B cell (primary cell): ENCODE results near the gene CFAP73. TPM values are rescaled to one million over a fixed set of nuclear protein-coding genes. Genes with fewer than 3 reads are reported as not detected.

ENCODE experiments used
- ATAC-seq: fragments of 200-7000 bp; cut with Tn5 transposase; one replicate; pipeline ENCODE4 v1.10.0; 2021; ENCODE audit warnings: low read depth, mild to moderate bottlenecking, moderate number of reproducible peaks, moderate library complexity
- CTCF ChIA-PET: fragments of 350-600 bp; sonication (Branson Sonifier 250); formaldehyde crosslinking; loops from one replicate; lab custom pipeline; 2021; ENCODE audit warnings: antibody characterized with exemption, inconsistent platforms; lab: Charles Lee
- POLR2A ChIA-PET: fragments of 350-600 bp; sonication (Branson Sonifier 250); formaldehyde crosslinking; loops from one replicate; lab custom pipeline; 2021; ENCODE audit warnings: antibody characterized with exemption; lab: Charles Lee
- DNase-seq: peaks from one replicate; pipeline ENCODE4 v3.0.0; 2013
- H2AFZ ChIP-seq: 2 replicates; pipeline ENCODE4 v1.6.1; 2012; ENCODE audit warnings: mild to moderate bottlenecking, low read depth, low read length; ENCODE audit not compliant: insufficient read depth, poor library complexity, severe bottlenecking
- H3K27ac ChIP-seq, 2 donors: 1 replicate in 1 of 2; 2 replicates in 1 of 2; pipeline ENCODE4 v1.5.1; 2012 to 2013; ENCODE audit warnings: low read length in 2 of 2, mild to moderate bottlenecking in 2 of 2, moderate library complexity in 1 of 2
- H3K27me3 ChIP-seq, 4 experiments: fragments of 200-600 bp in 1 of 4; sonication (generic) in 1 of 4; replicated peaks in 1 of 4; 1 replicate in 2 of 4; 2 replicates in 2 of 4; pipeline versions ENCODE4 v1.6.1 to v1.7.0; 2013 to 2016; ENCODE audit warnings: low read length in 3 of 4, mild to moderate bottlenecking in 2 of 4, mixed read lengths in 1 of 4, moderate library complexity in 1 of 4; ENCODE audit not compliant: insufficient read depth in 4 of 4, control insufficient read depth in 3 of 4; ENCODE audit errors: control extremely low read depth in 1 of 4
- H3K36me3 ChIP-seq, 2 experiments: replicated peaks in 1 of 2; 1 replicate in 1 of 2; 2 replicates in 1 of 2; pipeline versions ENCODE4 v1.6.1 to v1.7.1; 2013; ENCODE audit warnings: low read length in 1 of 2; ENCODE audit not compliant: insufficient read depth in 2 of 2, control insufficient read depth in 1 of 2; ENCODE audit errors: control extremely low read depth in 1 of 2, extremely low read depth in 1 of 2
- H3K4me1 ChIP-seq, 2 donors: fragments of 200-600 bp in 1 of 2; sonication (generic) in 1 of 2; 1 replicate in 1 of 2; 2 replicates in 1 of 2; pipeline versions ENCODE4 v1.5.1 to v1.6.1; 2013 to 2017; ENCODE audit warnings: low read length in 2 of 2; ENCODE audit not compliant: control insufficient read depth in 2 of 2, insufficient read depth in 2 of 2
- H3K4me2 ChIP-seq: replicated peaks from 2 replicates; pipeline ENCODE3; 2012; ENCODE audit warnings: mild to moderate bottlenecking, low read depth, low read length; ENCODE audit not compliant: poor library complexity, severe bottlenecking
- H3K4me3 ChIP-seq, 5 experiments: fragments of 200-600 bp in 1 of 5; sonication (generic) in 1 of 5; 1 replicate in 3 of 5; 2 replicates in 2 of 5; pipeline versions ENCODE4 v1.5.1 to v1.7.0; 2011 to 2016; ENCODE audit warnings: low read length in 4 of 5, mild to moderate bottlenecking in 4 of 5, low read depth in 2 of 5, control low read depth in 1 of 5, moderate library complexity in 1 of 5; ENCODE audit not compliant: insufficient read depth in 1 of 5; ENCODE audit errors: control extremely low read depth in 1 of 5, extremely low read depth in 1 of 5
- H3K79me2 ChIP-seq: fragments of 200-600 bp; sonication (generic); one replicate; pipeline ENCODE4 v1.6.0; 2016; ENCODE audit warnings: low read length; ENCODE audit not compliant: control insufficient read depth, insufficient read depth
- H3K9ac ChIP-seq: fragments of 200-600 bp; sonication (generic); 2 replicates; pipeline ENCODE4 v1.6.1; 2017; ENCODE audit warnings: mild to moderate bottlenecking, low read length, moderate library complexity
- H3K9me3 ChIP-seq, 3 donors: one replicate each; pipeline versions ENCODE4 v1.6.1 to v1.7.1; 2013; ENCODE audit warnings: low read length in 2 of 3; ENCODE audit not compliant: control insufficient read depth in 2 of 3, insufficient read depth in 1 of 3; ENCODE audit errors: control extremely low read depth in 1 of 3
- H4K20me1 ChIP-seq: 2 replicates; pipeline ENCODE4 v1.6.0; 2012; ENCODE audit warnings: mild to moderate bottlenecking, low read length; ENCODE audit not compliant: insufficient read depth, control insufficient read depth, poor library complexity, severe bottlenecking
- H3K27ac Mint-ChIP-seq: one replicate; pipeline ENCODE4 v1.8.0; 2021; ENCODE audit warnings: mixed read lengths
- H3K27me3 Mint-ChIP-seq: one replicate; pipeline ENCODE4 v1.8.0; 2021; ENCODE audit warnings: mixed read lengths
- H3K4me1 Mint-ChIP-seq: one replicate; pipeline ENCODE4 v1.8.0; 2021; ENCODE audit warnings: mixed read lengths
- H3K4me3 Mint-ChIP-seq: one replicate; pipeline ENCODE4 v1.8.0; 2021; ENCODE audit warnings: mixed read lengths
- H3K9me3 Mint-ChIP-seq: one replicate; pipeline ENCODE4 v1.8.0; 2022; ENCODE audit warnings: mixed read lengths; ENCODE audit not compliant: insufficient read depth
- EZH2 ChIP-seq: IDR thresholded peaks from 2 replicates; pipeline ENCODE4 v1.6.1; 2012; ENCODE audit warnings: borderline replicate concordance, low read depth, mild to moderate bottlenecking, moderate library complexity, low read length; ENCODE audit not compliant: insufficient read depth, poor library complexity, severe bottlenecking
- WGBS: methylation state at CpG from one replicate; pipeline ENCODE4 v1.1.5; 2013; ENCODE audit warnings: missing lambda C conversion rate; ENCODE audit not compliant: insufficient coverage; 5-methylcytosine and 5-hydroxymethylcytosine counted together
- intact Hi-C: fragments of 100-400 bp; cut with micrococcal nuclease; formaldehyde crosslinking; loops from one replicate; pipeline ENCODE4 v1.10.0; 2022
- polyA plus RNA-seq: library from polyadenylated mRNA; depleted of rRNA; stranded (reverse); fragments of >200 nt; gene quantifications from 2 replicates; pipeline ENCODE4 v1.2.3, GENCODE V29; 2012
- total RNA-seq, 2 donors: library from RNA; stranded (reverse); fragments of 120-200 nt in 1 of 2; gene quantifications; 1 replicate in 1 of 2; 2 replicates in 1 of 2; pipeline versions ENCODE4 v1.2.3 to v1.2.4, GENCODE V29; 2013 to 2022
- TF ChIP-seq, protein P1 (sequence below): fragments of 200-600 bp; IDR thresholded peaks from one replicate; pipeline ENCODE4 v1.8.0; 2022; ENCODE audit warnings: antibody characterized with exemption, mild to moderate bottlenecking

The CFAP73 gene
- total and polyA plus RNA-seq, 2 donors (not counting 1 experiment from before 2014, with no cell fraction given) = 0.13 to 5.1 TPM

DNA sequence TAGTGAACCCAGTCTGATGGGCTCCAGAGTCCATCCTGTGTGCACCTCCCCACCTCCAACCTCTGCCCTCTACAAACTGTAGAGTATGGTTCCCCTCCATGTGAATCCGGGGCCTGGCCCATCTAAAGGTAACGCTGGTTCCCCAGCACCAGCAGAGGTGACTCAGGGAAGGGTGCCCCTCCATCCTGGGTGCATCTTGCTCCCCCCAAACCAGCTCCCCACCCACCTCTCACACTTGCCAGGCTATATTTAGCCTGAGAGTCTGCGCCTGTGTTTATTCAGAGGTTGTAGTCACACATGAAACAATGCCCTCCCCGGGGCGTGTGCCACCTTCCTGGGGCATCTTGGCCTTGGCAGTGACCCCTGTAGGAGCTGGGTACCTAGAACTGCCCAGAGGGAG, 40.2 kb upstream of the CFAP73 start:
- Histone ChIP-seq H3K79me2 (no peaks in the 10 kb centered on the region), H3K4me3 (no peak overlapping the region), H3K36me3 (no peaks in the 10 kb centered on the region), H2AFZ (no peak overlapping the region), H3K9me3 (no peaks in the 10 kb centered on the region), H3K27ac (no peak overlapping the region), H3K27me3 (no peaks in the 10 kb centered on the region), H3K4me2 (no peak overlapping the region), H4K20me1 (no peaks in the 10 kb centered on the region), H3K4me1 (no peaks in the 10 kb centered on the region), H3K9ac (no peak overlapping the region)
- intact Hi-C loops = no loop called here
- TF ChIP-seq, protein P1, sequence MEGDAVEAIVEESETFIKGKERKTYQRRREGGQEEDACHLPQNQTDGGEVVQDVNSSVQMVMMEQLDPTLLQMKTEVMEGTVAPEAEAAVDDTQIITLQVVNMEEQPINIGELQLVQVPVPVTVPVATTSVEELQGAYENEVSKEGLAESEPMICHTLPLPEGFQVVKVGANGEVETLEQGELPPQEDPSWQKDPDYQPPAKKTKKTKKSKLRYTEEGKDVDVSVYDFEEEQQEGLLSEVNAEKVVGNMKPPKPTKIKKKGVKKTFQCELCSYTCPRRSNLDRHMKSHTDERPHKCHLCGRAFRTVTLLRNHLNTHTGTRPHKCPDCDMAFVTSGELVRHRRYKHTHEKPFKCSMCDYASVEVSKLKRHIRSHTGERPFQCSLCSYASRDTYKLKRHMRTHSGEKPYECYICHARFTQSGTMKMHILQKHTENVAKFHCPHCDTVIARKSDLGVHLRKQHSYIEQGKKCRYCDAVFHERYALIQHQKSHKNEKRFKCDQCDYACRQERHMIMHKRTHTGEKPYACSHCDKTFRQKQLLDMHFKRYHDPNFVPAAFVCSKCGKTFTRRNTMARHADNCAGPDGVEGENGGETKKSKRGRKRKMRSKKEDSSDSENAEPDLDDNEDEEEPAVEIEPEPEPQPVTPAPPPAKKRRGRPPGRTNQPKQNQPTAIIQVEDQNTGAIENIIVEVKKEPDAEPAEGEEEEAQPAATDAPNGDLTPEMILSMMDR = no peak
- no peak for TF ChIP-seq EZH2
- ChIA-PET POLR2A (no interaction called here), CTCF (interaction anchor here (1.4 kb wide), 2 partner anchors 9 to 61 kb away, joined by 4 to 6 read pairs; no protein-coding TSS in a partner anchor)
- H3K4me3 Mint-ChIP-seq = no peak overlapping the region
- no peak for DNase-seq
- no peak for ATAC-seq
- H3K27ac Mint-ChIP-seq = no peak overlapping the region
- H3K9me3 Mint-ChIP-seq = no peaks in the 10 kb centered on the region
- peaks cover 3% of the 10 kb centered on the region for H3K27me3 Mint-ChIP-seq
- peaks cover 5% of the 10 kb centered on the region for H3K4me1 Mint-ChIP-seq
- whole genome bisulfite sequencing = 89% methylated on average over 5 of the region's 5 CpGs

DNA sequence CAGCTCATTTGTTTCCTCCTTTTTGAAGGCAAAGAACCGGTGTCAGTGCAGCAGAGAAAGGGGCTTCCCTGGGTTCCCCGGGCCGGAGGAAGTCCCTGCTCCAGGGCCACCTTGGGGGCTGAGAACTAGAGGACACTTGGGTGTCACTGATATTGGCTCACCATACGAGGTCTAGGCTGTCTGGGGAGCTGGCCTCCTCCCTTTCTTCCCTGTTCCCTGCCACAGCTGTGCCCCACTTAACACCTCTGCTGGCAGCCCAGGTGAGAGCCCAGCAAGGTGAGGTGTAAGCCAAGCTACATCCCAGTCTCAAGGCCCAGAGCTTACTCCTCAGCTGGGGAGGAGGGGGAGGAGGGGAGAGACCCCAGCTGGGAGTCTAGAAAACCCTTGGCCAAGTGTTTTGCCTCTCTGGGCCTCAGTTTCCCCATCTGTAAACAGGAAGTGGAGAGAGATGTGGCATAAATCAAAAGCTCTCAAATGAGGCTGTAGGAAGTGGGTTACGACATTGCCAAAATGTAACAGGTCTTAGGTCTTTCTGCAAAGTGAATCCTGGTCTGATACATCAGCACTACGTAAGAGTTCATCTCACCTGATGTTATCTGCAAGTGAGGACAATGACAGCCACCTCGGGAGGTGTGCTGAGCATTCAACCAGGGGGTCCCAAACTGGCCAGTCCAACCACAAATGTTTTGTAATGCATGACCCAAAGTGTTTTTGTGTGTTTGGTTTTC, 39.5 kb upstream of the CFAP73 start:
- no peak overlapping the region for H3K27ac Mint-ChIP-seq
- Histone ChIP-seq H3K27ac (no peak overlapping the region), H3K36me3 (no peaks in the 10 kb centered on the region), H3K79me2 (no peaks in the 10 kb centered on the region), H3K4me2 (no peak overlapping the region), H4K20me1 (no peaks in the 10 kb centered on the region), H3K9ac (no peak overlapping the region), H3K4me3 (no peak overlapping the region), H3K9me3 (no peaks in the 10 kb centered on the region), H3K4me1 (no peaks in the 10 kb centered on the region), H3K27me3 (no peaks in the 10 kb centered on the region), H2AFZ (no peak overlapping the region)
- H3K27me3 Mint-ChIP-seq = peaks cover 3% of the 10 kb centered on the region
- POLR2A ChIA-PET = no interaction called here
- H3K9me3 Mint-ChIP-seq = no peaks in the 10 kb centered on the region
- CTCF ChIA-PET = interaction anchor here (1.4 to 1.5 kb wide), 3 partner anchors 9 to 64 kb away, joined by 4 to 10 read pairs (median 6); no protein-coding TSS in a partner anchor
- peaks cover under 1% of the 10 kb centered on the region for H3K4me1 Mint-ChIP-seq
- intact Hi-C loops = no loop called here
- TF ChIP-seq, protein P1 = no peak
- no peak for TF ChIP-seq EZH2
- 60% methylated on average over 7 of the region's 7 CpGs for WGBS
- ATAC-seq = no peak
- no peak for DNase-seq
- no peak overlapping the region for H3K4me3 Mint-ChIP-seq
